ENCODE data around the gene PEX26.

GRCh38 chr22:18048441-18048898 lies 29.3 kb upstream of the PEX26 start:
- TF ChIP-seq GATA2 (IDR thresholded peaks at IDR 0.05; ENCODE audit: insufficient read depth, insufficient read length, low read depth, low read length) (no peak), CTCF (IDR thresholded peaks at IDR 0.05; ENCODE audit: extremely low read depth in 1 of 2, insufficient read depth in 1 of 2, low read depth in 1 of 2, low read length in 2 of 2) (no peak), POLR2A (IDR thresholded peaks at IDR 0.05; ENCODE audit: low read depth, low read length) (no peak), POLR2AphosphoS5 (IDR thresholded peaks at IDR 0.05; ENCODE audit: insufficient read depth, low read depth, low read length) (no peak), JUN (IDR thresholded peaks at IDR 0.05; ENCODE audit: borderline replicate concordance, insufficient read depth, insufficient read length, low read depth) (no peak), EZH2 (IDR thresholded peaks at IDR 0.05; ENCODE audit: borderline replicate concordance, low read depth, low read length, severe bottlenecking) (no peak), MYC (IDR thresholded peaks at IDR 0.05; ENCODE audit: low read depth, low read length) (no peak), FOS (IDR thresholded peaks at IDR 0.05; ENCODE audit: borderline replicate concordance, insufficient read depth, low read length) (no peak)
- TF ChIP-seq, protein P1, sequence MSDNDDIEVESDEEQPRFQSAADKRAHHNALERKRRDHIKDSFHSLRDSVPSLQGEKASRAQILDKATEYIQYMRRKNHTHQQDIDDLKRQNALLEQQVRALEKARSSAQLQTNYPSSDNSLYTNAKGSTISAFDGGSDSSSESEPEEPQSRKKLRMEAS (IDR thresholded peaks at IDR 0.05; ENCODE audit: insufficient read depth, insufficient read length) = no peak

All from endothelial cell of umbilical vein (primary cell).